ENCODE results near the gene MAGEH1. TPM values are rescaled to one million over a fixed set of nuclear protein-coding genes. Genes with fewer than 3 reads are reported as not detected.
A peak's percentile ranks its signal among the peaks of the same experiment; 100 is the strongest.
"Not testable (repeated sequence)": the region's sequence is repeated elsewhere in the genome, so short reads cannot be mapped to it uniquely, and the experiment has no call there.

Gene MAGEH1, protein sequence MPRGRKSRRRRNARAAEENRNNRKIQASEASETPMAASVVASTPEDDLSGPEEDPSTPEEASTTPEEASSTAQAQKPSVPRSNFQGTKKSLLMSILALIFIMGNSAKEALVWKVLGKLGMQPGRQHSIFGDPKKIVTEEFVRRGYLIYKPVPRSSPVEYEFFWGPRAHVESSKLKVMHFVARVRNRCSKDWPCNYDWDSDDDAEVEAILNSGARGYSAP
- total RNA-seq = 25.6 TPM
- long read RNA-seq, transcript MAGEH1-201 (1 exons, 1,462 nt) = major isoform, 44 of 44 reads
- long read RNA-seq, partial matches to known transcripts = 0 of 44 reads
- long read RNA-seq, other reads (novel, unspliced or antisense) = 0 of 44 reads

DNA sequence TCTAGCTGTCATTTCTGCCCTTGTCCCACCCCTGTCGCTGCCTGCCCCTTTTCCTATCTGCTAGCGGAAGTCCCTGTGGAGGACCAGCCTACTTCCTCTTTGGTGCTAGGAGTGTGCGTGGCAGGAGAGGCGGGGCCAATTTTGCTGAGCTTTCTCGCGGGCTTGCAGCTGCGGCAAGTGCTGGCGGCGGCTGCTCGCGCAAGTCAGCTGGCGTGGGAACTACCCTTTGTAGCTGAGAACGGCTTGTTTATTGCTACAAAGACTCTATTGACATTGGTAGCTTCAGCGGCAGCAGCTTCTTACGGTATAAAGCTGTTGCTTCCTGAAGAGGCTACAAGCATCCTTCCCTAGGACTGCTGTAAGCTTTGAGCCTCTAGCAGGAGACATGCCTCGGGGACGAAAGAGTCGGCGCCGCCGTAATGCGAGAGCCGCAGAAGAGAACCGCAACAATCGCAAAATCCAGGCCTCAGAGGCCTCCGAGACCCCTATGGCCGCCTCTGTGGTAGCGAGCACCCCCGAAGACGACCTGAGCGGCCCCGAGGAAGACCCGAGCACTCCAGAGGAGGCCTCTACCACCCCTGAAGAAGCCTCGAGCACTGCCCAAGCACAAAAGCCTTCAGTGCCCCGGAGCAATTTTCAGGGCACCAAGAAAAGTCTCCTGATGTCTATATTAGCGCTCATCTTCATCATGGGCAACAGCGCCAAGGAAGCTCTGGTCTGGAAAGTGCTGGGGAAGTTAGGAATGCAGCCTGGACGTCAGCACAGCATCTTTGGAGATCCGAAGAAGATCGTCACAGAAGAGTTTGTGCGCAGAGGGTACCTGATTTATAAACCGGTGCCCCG lies at the start of gene MAGEH1:
Gene MAGEH1 (plus strand): TSS at position 138 of the 843 bp plus-strand sequence. CDS start 248 bp downstream, at position 386.
- intact Hi-C loops (cut with DNase I) = no loop called here
- no peaks in the 10 kb centered on the region for H3K9me3 ChIP-seq
- peak within 1 kb of the TSS; percentile 73 for H3K4me3 ChIP-seq
- H3K4me1 ChIP-seq = peaks cover 8% of the 10 kb centered on the region
- DNase-seq (peak; percentile 87), ATAC-seq (peak; percentile 97 to 98)
- no peaks in the 10 kb centered on the region for H3K36me3 ChIP-seq
- H3K27me3 ChIP-seq (ENCODE audit: low read depth) = no peaks in the 10 kb centered on the region
- peak within 1 kb of the TSS; percentile 82 for H3K27ac ChIP-seq
- TF ChIP-seq, protein P1, sequence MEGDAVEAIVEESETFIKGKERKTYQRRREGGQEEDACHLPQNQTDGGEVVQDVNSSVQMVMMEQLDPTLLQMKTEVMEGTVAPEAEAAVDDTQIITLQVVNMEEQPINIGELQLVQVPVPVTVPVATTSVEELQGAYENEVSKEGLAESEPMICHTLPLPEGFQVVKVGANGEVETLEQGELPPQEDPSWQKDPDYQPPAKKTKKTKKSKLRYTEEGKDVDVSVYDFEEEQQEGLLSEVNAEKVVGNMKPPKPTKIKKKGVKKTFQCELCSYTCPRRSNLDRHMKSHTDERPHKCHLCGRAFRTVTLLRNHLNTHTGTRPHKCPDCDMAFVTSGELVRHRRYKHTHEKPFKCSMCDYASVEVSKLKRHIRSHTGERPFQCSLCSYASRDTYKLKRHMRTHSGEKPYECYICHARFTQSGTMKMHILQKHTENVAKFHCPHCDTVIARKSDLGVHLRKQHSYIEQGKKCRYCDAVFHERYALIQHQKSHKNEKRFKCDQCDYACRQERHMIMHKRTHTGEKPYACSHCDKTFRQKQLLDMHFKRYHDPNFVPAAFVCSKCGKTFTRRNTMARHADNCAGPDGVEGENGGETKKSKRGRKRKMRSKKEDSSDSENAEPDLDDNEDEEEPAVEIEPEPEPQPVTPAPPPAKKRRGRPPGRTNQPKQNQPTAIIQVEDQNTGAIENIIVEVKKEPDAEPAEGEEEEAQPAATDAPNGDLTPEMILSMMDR (IDR thresholded peaks at IDR 0.05) = no peak

DNA sequence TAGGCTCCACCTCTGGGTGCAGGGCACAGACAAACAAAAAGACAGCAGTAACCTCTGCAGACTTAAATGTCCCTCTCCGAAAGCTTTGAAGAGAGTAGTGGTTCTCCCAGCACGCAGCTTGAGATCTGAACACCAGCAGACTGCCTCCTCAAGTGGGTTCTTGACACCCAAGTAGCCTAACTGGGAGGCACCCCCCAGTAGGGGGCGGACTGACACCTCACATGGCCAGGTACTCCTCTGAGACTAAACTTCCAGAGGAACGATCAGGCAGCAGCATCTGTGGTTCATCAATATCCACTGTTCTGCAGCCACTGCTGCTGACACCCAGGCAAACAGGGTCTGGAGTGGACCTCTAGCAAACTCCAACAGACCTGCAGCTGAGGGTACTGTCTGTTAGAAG lies 24.8 kb upstream of the MAGEH1 start:
- H3K27me3 ChIP-seq (ENCODE audit: low read depth); H3K36me3 ChIP-seq; ATAC-seq; H3K27ac ChIP-seq; H3K9me3 ChIP-seq; H3K4me3 ChIP-seq; H3K4me1 ChIP-seq; intact Hi-C loops (cut with DNase I): not testable (repeated sequence)
- DNase-seq = peak; percentile 19

DNA sequence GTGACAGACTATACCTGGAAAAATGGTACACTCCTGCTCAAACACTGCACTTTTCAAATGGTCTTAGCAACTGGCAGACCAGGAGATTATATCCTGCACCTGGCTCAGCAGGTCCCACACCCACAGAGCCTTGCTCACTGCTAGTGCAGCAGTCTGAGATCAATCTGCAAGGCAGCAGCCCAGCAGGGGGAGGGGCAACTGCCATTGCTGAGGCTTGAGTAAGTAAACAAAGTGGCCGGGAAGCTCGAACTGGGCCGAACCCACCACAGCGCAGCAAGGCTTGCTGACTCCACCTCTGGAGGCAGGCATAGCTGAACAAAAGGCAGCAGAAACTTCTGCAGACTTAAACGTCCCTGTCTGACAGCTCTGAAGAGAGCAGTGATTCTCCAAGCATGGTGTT lies 8.5 kb upstream of the MAGEH1 start:
- intact Hi-C loops (cut with DNase I); H3K27me3 ChIP-seq (ENCODE audit: low read depth); ATAC-seq; H3K4me3 ChIP-seq; H3K4me1 ChIP-seq; H3K9me3 ChIP-seq; DNase-seq; H3K36me3 ChIP-seq; H3K27ac ChIP-seq: not testable (repeated sequence)

DNA sequence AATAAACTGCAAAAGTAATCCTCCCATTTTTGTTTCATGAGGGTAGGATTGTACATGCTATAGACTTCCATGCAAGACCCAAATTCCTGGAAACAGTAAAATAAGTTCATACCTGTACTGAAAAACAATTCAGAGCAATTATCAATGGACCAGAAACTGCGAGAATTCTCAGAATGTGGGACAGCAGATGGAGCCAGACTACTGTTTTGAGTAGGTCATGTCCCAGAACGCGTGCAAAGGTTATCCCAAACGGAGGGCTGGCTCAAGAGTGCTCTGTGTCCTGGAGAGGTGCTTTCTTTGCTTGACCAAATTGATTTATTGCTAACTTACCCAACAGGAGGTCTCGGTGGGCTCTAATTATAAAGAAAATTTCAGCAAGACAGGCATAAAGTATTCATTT lies 1.7 kb upstream of the MAGEH1 start:
- H3K36me3 ChIP-seq = no peaks in the 10 kb centered on the region
- intact Hi-C loops (cut with DNase I) = no loop called here
- no peaks in the 10 kb centered on the region for H3K9me3 ChIP-seq
- H3K27me3 ChIP-seq (ENCODE audit: low read depth) = no peaks in the 10 kb centered on the region
- no peak overlapping the region for H3K27ac ChIP-seq
- H3K4me3 ChIP-seq = no peak overlapping the region
- ATAC-seq (peak in 1 of 2 donors; percentile 38), DNase-seq (no peak)
- TF ChIP-seq, protein P1 (IDR thresholded peaks at IDR 0.05) = no peak
- peaks cover 8% of the 10 kb centered on the region for H3K4me1 ChIP-seq

DNA sequence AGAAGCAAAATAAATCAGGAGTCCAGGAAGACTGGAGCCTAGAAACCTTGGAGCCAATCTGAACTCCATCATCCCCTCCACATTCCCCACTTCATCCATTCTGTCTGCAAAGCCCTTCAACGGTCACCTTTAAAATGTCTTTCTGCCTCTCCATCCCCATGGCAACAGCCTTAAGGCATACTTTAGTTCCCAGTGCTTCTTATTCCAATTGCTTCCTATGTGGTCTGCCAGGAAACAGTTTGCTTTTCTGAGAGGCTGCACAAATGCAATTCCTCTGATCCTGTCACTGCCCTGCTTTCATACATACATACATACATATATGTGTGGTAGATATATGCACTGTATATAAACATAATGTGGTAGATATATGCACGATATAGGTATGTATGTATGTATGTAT lies 786 bp upstream of the MAGEH1 start:
- intact Hi-C loops (cut with DNase I) = no loop called here
- Histone ChIP-seq H3K27ac (peak overlapping the region; percentile 82), H3K4me3 (peak overlapping the region; percentile 73), H3K27me3 (ENCODE audit: low read depth) (no peaks in the 10 kb centered on the region), H3K9me3 (no peaks in the 10 kb centered on the region), H3K4me1 (peaks cover 8% of the 10 kb centered on the region), H3K36me3 (no peaks in the 10 kb centered on the region)
- peak; percentile 46 to 52 for ATAC-seq
- DNase-seq = no peak
- TF ChIP-seq, protein P1 (IDR thresholded peaks at IDR 0.05) = no peak

DNA sequence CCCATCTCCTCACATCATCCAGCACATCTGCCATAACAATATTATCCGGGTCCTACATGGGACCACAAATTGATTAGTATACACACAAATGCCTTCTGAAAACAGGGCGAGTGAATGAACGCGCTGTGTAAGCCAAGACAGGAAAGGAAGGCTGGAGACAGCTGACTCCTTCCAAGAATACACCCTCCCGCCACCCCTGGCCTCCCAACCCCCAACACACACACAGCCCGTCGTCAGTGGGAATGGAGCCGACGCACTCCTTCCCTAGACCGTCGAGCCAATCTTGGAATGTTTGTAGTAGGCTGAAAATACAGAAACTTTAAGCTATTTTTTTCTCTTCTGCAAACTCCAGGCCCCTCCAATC lies 319 bp upstream of the MAGEH1 start:
- TF ChIP-seq, protein P1 (IDR thresholded peaks at IDR 0.05) = no peak
- H3K4me3 ChIP-seq = peak overlapping the region; percentile 73
- peaks cover 8% of the 10 kb centered on the region for H3K4me1 ChIP-seq
- ATAC-seq (peak; percentile 71 to 76), DNase-seq (no peak)
- intact Hi-C loops (cut with DNase I) = no loop called here
- peak overlapping the region; percentile 82 for H3K27ac ChIP-seq
- no peaks in the 10 kb centered on the region for H3K9me3 ChIP-seq
- no peaks in the 10 kb centered on the region for H3K27me3 ChIP-seq (ENCODE audit: low read depth)
- H3K36me3 ChIP-seq = no peaks in the 10 kb centered on the region

Measured in lower lobe of right lung (tissue), 2 donors.